HG03571 (cell line): ENCODE results near the gene ITPKC.

Experiments used
- ATAC-seq: cut with Tn5 transposase; IDR thresholded peaks from one replicate; pipeline ENCODE4 v1.9.1; 2021; ENCODE audit not compliant: unreplicated experiment

The ITPKC gene

GRCh38 chr19:40786060-40787037 lies 69.4 kb downstream of the ITPKC start:
- ATAC-seq: no peak
